Measurements from ENCODE around the gene PTK6.

Gene PTK6

DNA sequence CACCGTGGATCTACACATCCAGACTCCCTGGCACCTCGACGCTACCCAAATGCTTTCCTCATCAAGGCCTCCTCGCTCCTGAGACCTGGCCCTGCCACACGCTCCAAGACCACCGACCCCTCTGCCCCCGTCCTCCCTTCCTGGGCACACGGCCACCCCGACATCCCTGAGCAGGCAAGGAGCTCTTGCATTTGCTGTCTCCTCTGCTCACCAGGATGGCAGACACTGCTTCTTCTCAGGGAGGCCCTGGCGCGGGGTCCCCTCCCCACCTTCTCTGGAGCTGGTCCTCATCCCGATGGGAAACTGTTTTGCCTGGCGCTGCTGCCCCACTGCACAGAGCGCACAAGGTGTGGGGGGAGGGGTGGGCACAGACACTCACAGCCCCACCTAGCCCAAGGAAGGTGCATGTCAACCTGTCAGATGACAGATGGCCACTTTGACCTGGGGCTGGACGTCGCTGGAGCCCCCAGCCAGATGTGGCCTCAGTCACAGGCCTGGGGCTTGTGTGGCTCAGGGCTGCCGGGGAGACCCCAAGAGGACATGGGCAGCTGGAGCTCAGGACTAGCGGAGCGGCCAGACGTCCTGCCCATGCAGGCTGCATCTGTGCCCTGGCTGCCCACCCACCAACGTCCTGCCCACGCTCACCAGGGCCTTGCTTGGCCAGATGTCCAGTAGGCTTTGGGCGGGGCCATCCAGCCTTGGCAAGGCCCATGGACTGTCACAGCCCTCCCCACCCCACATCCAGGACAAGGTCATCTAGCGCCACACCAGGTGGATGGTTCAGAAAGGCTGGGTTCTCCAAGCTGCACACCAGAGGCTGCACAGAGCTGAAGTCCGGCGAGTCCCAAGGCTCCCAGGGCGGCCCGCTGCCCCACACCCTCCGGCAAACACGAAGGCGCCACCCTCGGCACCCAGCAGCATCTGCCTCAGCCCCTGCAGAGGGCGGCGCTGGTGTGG, 58.6 kb downstream of the PTK6 start:
- Histone ChIP-seq H3K27ac (no peak overlapping the region), H3K36me3 (no peaks in the 10 kb centered on the region), H3K4me3 (no peak overlapping the region), H3K9me3 (no peaks in the 10 kb centered on the region), H3K27me3 (peaks cover 0 to 95% of the 10 kb centered on the region in 2 donors), H3K4me1 (peaks cover 0 to 7% (median 3%) of the 10 kb centered on the region in 4 donors)
- TF ChIP-seq, protein P1, sequence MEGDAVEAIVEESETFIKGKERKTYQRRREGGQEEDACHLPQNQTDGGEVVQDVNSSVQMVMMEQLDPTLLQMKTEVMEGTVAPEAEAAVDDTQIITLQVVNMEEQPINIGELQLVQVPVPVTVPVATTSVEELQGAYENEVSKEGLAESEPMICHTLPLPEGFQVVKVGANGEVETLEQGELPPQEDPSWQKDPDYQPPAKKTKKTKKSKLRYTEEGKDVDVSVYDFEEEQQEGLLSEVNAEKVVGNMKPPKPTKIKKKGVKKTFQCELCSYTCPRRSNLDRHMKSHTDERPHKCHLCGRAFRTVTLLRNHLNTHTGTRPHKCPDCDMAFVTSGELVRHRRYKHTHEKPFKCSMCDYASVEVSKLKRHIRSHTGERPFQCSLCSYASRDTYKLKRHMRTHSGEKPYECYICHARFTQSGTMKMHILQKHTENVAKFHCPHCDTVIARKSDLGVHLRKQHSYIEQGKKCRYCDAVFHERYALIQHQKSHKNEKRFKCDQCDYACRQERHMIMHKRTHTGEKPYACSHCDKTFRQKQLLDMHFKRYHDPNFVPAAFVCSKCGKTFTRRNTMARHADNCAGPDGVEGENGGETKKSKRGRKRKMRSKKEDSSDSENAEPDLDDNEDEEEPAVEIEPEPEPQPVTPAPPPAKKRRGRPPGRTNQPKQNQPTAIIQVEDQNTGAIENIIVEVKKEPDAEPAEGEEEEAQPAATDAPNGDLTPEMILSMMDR (IDR thresholded peaks at IDR 0.05), result no peak
- intact Hi-C loops (cut with DNase I; ENCODE audit: low total_unique reads), result no loop called here
- DNase-seq, result no peak

Measured in tibial artery (tissue), 4 donors.